ENCODE results near the gene ARHGEF10L.

Gene ARHGEF10L

DNA sequence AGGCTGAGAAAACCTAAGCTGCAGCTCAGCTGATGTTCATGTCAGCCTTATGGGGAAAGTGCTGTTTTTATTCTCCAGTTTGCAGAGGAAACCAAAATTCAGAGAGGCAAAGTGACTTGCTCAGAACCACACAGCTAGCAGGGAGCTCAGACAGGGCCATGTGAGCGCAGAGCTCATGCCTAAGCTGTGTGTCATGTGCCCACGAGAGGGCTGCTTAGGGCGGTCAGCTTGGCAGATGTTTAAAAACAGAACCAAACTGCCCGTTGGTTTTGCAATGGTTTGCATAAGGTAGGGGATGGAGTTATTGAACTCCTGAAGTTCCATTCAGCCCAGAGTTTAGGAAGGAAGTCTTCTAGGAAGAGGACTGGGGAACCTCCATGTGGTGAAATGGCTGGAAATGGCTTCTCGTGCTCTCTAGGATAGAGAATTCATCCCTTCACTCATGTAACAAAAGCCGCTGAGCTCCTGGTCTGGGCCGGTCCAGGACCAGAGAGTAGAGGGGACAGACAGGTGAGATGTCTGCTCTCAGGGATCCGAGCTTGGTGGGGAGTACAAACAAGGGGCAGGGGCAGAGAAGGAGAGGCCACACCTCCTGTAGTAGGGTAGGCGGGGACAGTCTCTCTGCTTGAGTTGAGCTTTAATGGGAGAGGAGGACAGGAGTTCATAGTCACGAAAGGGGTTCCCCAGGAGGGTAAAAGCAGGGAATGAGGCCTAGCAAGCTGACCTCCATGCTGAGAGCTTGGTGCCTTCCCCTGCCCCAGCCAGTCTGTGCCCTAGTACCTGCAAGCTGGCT is 46.9 kb downstream of the ARHGEF10L start:
- Histone ChIP-seq H3K4me3 (ENCODE audit: low read depth, low read length) (no peak overlapping the region), H3K36me3 (ENCODE audit: control insufficient read depth in 2 of 2, insufficient read depth in 1 of 2, low read length in 2 of 2) (peaks cover 0 to 4% of the 10 kb centered on the region in 2 experiments; a peak in 1 of 3 replicates), H3K4me1 (ENCODE audit: control insufficient read depth, insufficient read depth, low read length) (peaks cover 4% of the 10 kb centered on the region), H3K9me3 (ENCODE audit: control insufficient read depth, insufficient read depth, low read depth, low read length) (no peaks in the 10 kb centered on the region), H3K27ac (ENCODE audit: extremely low read depth, low read depth, low read length) (no peak overlapping the region)
- CTCF ChIA-PET = interaction anchor here (0.6 to 1.9 kb wide), 4 partner anchors 12 to 564 kb away, joined by 3 to 8 read pairs (median 6); no protein-coding TSS in a partner anchor
- POLR2A ChIA-PET = interaction anchor here (0.6 to 2.3 kb wide), 2 partner anchors 11 to 682 kb away, joined by 3 to 12 read pairs; no protein-coding TSS in a partner anchor
- TF ChIP-seq ZNF174 (tag by site-specific recombination; IDR thresholded peaks at IDR 0.05) (no peak), ZSCAN18 (tag by site-specific recombination; IDR thresholded peaks at IDR 0.05) (no peak), ZNF146 (tag by site-specific recombination; IDR thresholded peaks at IDR 0.05) (no peak), ZNF140 (tag by site-specific recombination; IDR thresholded peaks at IDR 0.05) (no peak), ZNF121 (tag by site-specific recombination; IDR thresholded peaks at IDR 0.05) (no peak), ZNF623 (tag by site-specific recombination; IDR thresholded peaks at IDR 0.05) (no peak), ZNF692 (tag by site-specific recombination; IDR thresholded peaks at IDR 0.05) (no peak), PRDM4 (tag by site-specific recombination; IDR thresholded peaks at IDR 0.05) (no peak), ZFP69B (tag by site-specific recombination; IDR thresholded peaks at IDR 0.05) (no peak), ZSCAN23 (tag by site-specific recombination; IDR thresholded peaks at IDR 0.05) (no peak), ZNF202 (tag by site-specific recombination; IDR thresholded peaks at IDR 0.05; ENCODE audit: borderline replicate concordance) (no peak), ZIC2 (tag by site-specific recombination; IDR thresholded peaks at IDR 0.05) (no peak), ZNF391 (tag by site-specific recombination; IDR thresholded peaks at IDR 0.05; ENCODE audit: borderline replicate concordance, low read depth) (no peak), ZNF837 (tag by site-specific recombination; IDR thresholded peaks at IDR 0.05) (no peak), ZNF433 (tag by site-specific recombination; IDR thresholded peaks at IDR 0.05; ENCODE audit: low read depth) (no peak)
- TF ChIP-seq, protein P1, sequence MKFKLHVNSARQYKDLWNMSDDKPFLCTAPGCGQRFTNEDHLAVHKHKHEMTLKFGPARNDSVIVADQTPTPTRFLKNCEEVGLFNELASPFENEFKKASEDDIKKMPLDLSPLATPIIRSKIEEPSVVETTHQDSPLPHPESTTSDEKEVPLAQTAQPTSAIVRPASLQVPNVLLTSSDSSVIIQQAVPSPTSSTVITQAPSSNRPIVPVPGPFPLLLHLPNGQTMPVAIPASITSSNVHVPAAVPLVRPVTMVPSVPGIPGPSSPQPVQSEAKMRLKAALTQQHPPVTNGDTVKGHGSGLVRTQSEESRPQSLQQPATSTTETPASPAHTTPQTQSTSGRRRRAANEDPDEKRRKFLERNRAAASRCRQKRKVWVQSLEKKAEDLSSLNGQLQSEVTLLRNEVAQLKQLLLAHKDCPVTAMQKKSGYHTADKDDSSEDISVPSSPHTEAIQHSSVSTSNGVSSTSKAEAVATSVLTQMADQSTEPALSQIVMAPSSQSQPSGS (tag by site-specific recombination; IDR thresholded peaks at IDR 0.05; ENCODE audit: low read depth) = no peak
- TF ChIP-seq, protein P2, sequence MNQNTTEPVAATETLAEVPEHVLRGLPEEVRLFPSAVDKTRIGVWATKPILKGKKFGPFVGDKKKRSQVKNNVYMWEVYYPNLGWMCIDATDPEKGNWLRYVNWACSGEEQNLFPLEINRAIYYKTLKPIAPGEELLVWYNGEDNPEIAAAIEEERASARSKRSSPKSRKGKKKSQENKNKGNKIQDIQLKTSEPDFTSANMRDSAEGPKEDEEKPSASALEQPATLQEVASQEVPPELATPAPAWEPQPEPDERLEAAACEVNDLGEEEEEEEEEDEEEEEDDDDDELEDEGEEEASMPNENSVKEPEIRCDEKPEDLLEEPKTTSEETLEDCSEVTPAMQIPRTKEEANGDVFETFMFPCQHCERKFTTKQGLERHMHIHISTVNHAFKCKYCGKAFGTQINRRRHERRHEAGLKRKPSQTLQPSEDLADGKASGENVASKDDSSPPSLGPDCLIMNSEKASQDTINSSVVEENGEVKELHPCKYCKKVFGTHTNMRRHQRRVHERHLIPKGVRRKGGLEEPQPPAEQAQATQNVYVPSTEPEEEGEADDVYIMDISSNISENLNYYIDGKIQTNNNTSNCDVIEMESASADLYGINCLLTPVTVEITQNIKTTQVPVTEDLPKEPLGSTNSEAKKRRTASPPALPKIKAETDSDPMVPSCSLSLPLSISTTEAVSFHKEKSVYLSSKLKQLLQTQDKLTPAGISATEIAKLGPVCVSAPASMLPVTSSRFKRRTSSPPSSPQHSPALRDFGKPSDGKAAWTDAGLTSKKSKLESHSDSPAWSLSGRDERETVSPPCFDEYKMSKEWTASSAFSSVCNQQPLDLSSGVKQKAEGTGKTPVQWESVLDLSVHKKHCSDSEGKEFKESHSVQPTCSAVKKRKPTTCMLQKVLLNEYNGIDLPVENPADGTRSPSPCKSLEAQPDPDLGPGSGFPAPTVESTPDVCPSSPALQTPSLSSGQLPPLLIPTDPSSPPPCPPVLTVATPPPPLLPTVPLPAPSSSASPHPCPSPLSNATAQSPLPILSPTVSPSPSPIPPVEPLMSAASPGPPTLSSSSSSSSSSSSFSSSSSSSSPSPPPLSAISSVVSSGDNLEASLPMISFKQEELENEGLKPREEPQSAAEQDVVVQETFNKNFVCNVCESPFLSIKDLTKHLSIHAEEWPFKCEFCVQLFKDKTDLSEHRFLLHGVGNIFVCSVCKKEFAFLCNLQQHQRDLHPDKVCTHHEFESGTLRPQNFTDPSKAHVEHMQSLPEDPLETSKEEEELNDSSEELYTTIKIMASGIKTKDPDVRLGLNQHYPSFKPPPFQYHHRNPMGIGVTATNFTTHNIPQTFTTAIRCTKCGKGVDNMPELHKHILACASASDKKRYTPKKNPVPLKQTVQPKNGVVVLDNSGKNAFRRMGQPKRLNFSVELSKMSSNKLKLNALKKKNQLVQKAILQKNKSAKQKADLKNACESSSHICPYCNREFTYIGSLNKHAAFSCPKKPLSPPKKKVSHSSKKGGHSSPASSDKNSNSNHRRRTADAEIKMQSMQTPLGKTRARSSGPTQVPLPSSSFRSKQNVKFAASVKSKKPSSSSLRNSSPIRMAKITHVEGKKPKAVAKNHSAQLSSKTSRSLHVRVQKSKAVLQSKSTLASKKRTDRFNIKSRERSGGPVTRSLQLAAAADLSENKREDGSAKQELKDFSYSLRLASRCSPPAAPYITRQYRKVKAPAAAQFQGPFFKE (tag by site-specific recombination; IDR thresholded peaks at IDR 0.05; ENCODE audit: borderline replicate concordance) = no peak
- TF ChIP-seq, protein P3, sequence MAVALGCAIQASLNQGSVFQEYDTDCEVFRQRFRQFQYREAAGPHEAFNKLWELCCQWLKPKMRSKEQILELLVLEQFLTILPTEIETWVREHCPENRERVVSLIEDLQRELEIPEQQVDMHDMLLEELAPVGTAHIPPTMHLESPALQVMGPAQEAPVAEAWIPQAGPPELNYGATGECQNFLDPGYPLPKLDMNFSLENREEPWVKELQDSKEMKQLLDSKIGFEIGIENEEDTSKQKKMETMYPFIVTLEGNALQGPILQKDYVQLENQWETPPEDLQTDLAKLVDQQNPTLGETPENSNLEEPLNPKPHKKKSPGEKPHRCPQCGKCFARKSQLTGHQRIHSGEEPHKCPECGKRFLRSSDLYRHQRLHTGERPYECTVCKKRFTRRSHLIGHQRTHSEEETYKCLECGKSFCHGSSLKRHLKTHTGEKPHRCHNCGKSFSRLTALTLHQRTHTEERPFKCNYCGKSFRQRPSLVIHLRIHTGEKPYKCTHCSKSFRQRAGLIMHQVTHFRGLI (tag by site-specific recombination; IDR thresholded peaks at IDR 0.05) = no peak
